ENCODE data around the gene CORO2A. TPM values are rescaled to one million over a fixed set of nuclear protein-coding genes. Genes with fewer than 3 reads are reported as not detected.

Gene CORO2A
- total RNA-seq, 4 donors from 2014 or later, result 1.1 to 3.5 (median 2.1) TPM

DNA sequence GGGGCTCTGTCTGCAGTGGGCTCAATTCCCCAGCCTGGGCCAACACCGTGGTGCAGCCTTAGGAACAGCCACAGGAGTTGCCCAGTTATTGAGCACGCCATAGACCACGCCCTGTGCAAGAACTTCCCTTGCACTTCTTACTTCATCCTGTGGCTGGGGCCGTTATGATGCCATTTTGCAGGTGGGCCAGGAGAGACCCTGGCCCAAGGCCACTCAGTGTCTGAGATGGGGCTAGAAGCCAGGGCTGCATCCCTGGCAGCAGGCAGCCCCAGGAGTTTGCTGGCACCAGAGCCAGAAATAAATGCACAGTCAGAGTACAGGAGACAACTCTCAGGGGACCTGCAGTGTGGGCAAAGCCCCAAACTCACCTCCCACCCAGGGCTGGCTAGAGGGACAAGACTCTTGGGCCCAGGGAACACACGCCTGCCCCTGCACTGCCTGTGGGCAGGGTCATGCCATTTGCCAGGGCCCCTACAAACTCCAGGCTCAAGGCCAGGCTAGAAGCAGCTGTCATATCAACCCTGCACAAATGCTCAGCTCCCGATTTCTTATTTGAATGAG is 6.7 kb downstream of the CORO2A start:
- no peaks in the 10 kb centered on the region for H3K27me3 ChIP-seq
- intact Hi-C loops (cut with DNase I), result no loop called here

GRCh38 chr9:98185021-98185567 is 7.3 kb downstream of the CORO2A start:
- no peak overlapping the region for H3K4me3 ChIP-seq (replicated peaks in 1 of 3)
- H3K27me3 ChIP-seq, result no peaks in the 10 kb centered on the region
- TF ChIP-seq, protein P1, sequence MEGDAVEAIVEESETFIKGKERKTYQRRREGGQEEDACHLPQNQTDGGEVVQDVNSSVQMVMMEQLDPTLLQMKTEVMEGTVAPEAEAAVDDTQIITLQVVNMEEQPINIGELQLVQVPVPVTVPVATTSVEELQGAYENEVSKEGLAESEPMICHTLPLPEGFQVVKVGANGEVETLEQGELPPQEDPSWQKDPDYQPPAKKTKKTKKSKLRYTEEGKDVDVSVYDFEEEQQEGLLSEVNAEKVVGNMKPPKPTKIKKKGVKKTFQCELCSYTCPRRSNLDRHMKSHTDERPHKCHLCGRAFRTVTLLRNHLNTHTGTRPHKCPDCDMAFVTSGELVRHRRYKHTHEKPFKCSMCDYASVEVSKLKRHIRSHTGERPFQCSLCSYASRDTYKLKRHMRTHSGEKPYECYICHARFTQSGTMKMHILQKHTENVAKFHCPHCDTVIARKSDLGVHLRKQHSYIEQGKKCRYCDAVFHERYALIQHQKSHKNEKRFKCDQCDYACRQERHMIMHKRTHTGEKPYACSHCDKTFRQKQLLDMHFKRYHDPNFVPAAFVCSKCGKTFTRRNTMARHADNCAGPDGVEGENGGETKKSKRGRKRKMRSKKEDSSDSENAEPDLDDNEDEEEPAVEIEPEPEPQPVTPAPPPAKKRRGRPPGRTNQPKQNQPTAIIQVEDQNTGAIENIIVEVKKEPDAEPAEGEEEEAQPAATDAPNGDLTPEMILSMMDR (IDR thresholded peaks at IDR 0.05), result no peak
- no peak for TF ChIP-seq POLR2A (IDR thresholded peaks at IDR 0.05)
- H3K4me1 ChIP-seq, result no peaks in the 10 kb centered on the region
- no peak for DNase-seq
- H3K36me3 ChIP-seq, result no peaks in the 10 kb centered on the region
- intact Hi-C loops (cut with DNase I), result no loop called here
- H3K9me3 ChIP-seq, result no peaks in the 10 kb centered on the region
- 90 to 93% methylated on average over 6 of the region's 6 CpGs for WGBS, 2 donors
- H3K27ac ChIP-seq, result no peak overlapping the region

More for the DNA sequence above, 6.7 kb downstream of the CORO2A start:
- no peak overlapping the region for H3K4me3 ChIP-seq (replicated peaks in 1 of 3)
- H3K4me1 ChIP-seq, result no peaks in the 10 kb centered on the region
- no peaks in the 10 kb centered on the region for H3K36me3 ChIP-seq
- 72 to 73% methylated on average over 2 to 5 of the region's 6 CpGs for WGBS, 2 donors
- TF ChIP-seq, protein P1 (IDR thresholded peaks at IDR 0.05), result no peak
- no peak for TF ChIP-seq POLR2A (IDR thresholded peaks at IDR 0.05)
- no peaks in the 10 kb centered on the region for H3K9me3 ChIP-seq
- DNase-seq, result no peak
- H3K27ac ChIP-seq, result no peak overlapping the region

GRCh38 chr9:98184326-98184725 is 8.1 kb downstream of the CORO2A start:
- TF ChIP-seq POLR2A (IDR thresholded peaks at IDR 0.05), result no peak
- TF ChIP-seq, protein P1 (IDR thresholded peaks at IDR 0.05), result no peak
- Histone ChIP-seq H3K4me1 (no peaks in the 10 kb centered on the region), H3K4me3 (replicated peaks in 1 of 3) (no peak overlapping the region), H3K27me3 (no peaks in the 10 kb centered on the region), H3K36me3 (no peaks in the 10 kb centered on the region), H3K9me3 (no peaks in the 10 kb centered on the region), H3K27ac (no peak overlapping the region)
- WGBS, 2 donors, result 87 to 94% methylated on average over 6 of the region's 6 CpGs
- no peak for DNase-seq
- intact Hi-C loops (cut with DNase I), result no loop called here

DNA sequence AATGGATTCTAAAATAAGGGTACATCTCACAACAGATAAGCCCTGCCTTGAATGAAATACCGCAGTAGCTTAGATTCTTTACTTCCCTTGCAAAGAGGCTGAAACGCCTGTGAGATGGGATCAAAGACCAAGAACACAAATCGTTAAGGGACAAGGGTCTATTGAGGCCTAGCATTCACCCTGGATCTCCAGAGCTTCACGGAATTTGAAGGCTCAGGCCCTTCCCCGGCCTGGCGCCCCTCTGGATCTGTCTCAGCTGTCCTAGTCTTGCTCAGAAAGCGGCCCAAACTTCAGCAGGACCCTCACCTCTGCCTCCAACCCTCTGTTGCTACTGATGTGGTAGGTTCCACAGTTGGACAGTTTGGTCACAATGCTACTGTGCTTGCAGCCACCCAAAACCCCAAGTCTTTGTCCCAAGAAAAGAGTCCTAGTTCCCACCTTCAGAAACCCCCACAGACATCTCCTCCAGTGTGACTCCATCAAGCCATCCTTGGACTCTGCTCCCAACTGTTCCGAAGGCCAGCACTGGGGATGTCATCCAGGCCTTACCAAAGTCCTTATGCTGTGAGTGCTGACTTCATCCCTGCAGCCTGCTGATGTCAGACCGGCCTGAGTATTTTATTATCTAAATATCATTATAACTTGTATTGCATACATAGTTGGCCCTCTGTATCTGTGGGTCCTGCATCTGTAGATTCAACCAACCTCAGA is 9.4 kb downstream of the CORO2A start:
- no peak overlapping the region for H3K27ac ChIP-seq
- no peak for DNase-seq
- no peak for TF ChIP-seq POLR2A (IDR thresholded peaks at IDR 0.05)
- TF ChIP-seq, protein P1 (IDR thresholded peaks at IDR 0.05), result no peak
- H3K4me1 ChIP-seq, result no peaks in the 10 kb centered on the region
- H3K9me3 ChIP-seq, result no peaks in the 10 kb centered on the region
- H3K27me3 ChIP-seq, result no peaks in the 10 kb centered on the region
- intact Hi-C loops (cut with DNase I), result no loop called here
- no peak overlapping the region for H3K4me3 ChIP-seq (replicated peaks in 1 of 3)
- 88 to 91% methylated on average over 9 of the region's 9 CpGs for WGBS, 2 donors
- H3K36me3 ChIP-seq, result no peaks in the 10 kb centered on the region
